ENCODE data around the gene CCL20.

DNA sequence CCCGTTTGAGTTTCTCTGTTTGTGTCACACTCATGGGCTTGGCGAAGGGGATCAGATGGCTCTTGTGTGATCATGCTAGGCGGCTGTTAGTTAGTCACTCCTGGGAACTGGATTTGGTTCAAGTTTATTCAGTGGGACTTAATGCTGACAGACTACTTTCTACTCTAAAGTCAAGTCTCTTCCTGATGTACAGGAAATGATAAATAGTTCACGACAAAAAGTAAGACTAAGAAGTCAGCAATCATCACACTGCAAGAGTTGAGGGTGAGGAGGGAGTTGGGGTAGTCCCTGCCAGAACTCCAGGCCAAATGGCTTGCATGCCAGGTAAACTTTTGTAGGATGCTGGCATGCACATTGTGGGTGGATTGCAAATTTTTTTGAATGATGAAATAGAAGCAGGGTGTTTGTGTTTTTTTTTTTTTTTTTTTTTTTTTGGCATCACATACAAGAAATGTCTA lies 25.1 kb upstream of the CCL20 start:
- TF ChIP-seq, protein P1, sequence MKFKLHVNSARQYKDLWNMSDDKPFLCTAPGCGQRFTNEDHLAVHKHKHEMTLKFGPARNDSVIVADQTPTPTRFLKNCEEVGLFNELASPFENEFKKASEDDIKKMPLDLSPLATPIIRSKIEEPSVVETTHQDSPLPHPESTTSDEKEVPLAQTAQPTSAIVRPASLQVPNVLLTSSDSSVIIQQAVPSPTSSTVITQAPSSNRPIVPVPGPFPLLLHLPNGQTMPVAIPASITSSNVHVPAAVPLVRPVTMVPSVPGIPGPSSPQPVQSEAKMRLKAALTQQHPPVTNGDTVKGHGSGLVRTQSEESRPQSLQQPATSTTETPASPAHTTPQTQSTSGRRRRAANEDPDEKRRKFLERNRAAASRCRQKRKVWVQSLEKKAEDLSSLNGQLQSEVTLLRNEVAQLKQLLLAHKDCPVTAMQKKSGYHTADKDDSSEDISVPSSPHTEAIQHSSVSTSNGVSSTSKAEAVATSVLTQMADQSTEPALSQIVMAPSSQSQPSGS (IDR thresholded peaks at IDR 0.05; ENCODE audit: low read length) = no peak
- TF ChIP-seq ZNF274 (IDR thresholded peaks at IDR 0.05; ENCODE audit: borderline replicate concordance, extremely low read depth, low read length) (no peak), EP300 (IDR thresholded peaks at IDR 0.05; ENCODE audit: borderline replicate concordance in 1 of 2, low read depth in 2 of 2, low read length in 2 of 2) (no peak), POLR2AphosphoS5 (IDR thresholded peaks at IDR 0.05; ENCODE audit: low read depth, low read length) (no peak), KDM1A (IDR thresholded peaks at IDR 0.05; ENCODE audit: borderline replicate concordance, low read length) (no peak), EZH2 (IDR thresholded peaks at IDR 0.05; ENCODE audit: low read depth, low read length, severe bottlenecking) (no peak)
- TF ChIP-seq, protein P2, sequence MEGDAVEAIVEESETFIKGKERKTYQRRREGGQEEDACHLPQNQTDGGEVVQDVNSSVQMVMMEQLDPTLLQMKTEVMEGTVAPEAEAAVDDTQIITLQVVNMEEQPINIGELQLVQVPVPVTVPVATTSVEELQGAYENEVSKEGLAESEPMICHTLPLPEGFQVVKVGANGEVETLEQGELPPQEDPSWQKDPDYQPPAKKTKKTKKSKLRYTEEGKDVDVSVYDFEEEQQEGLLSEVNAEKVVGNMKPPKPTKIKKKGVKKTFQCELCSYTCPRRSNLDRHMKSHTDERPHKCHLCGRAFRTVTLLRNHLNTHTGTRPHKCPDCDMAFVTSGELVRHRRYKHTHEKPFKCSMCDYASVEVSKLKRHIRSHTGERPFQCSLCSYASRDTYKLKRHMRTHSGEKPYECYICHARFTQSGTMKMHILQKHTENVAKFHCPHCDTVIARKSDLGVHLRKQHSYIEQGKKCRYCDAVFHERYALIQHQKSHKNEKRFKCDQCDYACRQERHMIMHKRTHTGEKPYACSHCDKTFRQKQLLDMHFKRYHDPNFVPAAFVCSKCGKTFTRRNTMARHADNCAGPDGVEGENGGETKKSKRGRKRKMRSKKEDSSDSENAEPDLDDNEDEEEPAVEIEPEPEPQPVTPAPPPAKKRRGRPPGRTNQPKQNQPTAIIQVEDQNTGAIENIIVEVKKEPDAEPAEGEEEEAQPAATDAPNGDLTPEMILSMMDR (IDR thresholded peaks at IDR 0.05; ENCODE audit: control extremely low read depth in 1 of 3, insufficient read depth in 1 of 3, low read depth in 1 of 3, low read length in 3 of 3) = no peak

Measured in H1 (cell line).